ENCODE measurements around the gene THADA. TPM values are rescaled to one million over a fixed set of nuclear protein-coding genes. Genes with fewer than 3 reads are reported as not detected.
"Not testable (repeated sequence)": the region's sequence is repeated elsewhere in the genome, so short reads cannot be mapped to it uniquely, and the experiment has no call there.

The THADA gene, protein sequence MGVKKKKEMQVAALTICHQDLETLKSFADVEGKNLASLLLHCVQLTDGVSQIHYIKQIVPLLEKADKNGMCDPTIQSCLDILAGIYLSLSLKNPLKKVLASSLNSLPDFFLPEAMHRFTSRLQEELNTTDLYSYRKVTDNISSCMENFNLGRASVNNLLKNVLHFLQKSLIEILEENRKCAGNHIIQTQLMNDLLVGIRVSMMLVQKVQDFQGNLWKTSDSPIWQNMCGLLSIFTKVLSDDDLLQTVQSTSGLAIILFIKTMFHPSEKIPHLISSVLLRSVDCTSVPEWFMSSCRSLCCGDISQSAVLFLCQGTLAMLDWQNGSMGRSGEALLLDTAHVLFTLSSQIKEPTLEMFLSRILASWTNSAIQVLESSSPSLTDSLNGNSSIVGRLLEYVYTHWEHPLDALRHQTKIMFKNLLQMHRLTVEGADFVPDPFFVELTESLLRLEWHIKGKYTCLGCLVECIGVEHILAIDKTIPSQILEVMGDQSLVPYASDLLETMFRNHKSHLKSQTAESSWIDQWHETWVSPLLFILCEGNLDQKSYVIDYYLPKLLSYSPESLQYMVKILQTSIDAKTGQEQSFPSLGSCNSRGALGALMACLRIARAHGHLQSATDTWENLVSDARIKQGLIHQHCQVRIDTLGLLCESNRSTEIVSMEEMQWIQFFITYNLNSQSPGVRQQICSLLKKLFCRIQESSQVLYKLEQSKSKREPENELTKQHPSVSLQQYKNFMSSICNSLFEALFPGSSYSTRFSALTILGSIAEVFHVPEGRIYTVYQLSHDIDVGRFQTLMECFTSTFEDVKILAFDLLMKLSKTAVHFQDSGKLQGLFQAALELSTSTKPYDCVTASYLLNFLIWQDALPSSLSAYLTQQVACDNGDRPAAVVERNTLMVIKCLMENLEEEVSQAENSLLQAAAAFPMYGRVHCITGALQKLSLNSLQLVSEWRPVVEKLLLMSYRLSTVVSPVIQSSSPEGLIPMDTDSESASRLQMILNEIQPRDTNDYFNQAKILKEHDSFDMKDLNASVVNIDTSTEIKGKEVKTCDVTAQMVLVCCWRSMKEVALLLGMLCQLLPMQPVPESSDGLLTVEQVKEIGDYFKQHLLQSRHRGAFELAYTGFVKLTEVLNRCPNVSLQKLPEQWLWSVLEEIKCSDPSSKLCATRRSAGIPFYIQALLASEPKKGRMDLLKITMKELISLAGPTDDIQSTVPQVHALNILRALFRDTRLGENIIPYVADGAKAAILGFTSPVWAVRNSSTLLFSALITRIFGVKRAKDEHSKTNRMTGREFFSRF (N-terminal part only)
- polyA plus RNA-seq (2013, experiment 1 of 2) = 16.2 TPM
- polyA plus RNA-seq (2013, experiment 2 of 2) = 12.8 TPM

DNA sequence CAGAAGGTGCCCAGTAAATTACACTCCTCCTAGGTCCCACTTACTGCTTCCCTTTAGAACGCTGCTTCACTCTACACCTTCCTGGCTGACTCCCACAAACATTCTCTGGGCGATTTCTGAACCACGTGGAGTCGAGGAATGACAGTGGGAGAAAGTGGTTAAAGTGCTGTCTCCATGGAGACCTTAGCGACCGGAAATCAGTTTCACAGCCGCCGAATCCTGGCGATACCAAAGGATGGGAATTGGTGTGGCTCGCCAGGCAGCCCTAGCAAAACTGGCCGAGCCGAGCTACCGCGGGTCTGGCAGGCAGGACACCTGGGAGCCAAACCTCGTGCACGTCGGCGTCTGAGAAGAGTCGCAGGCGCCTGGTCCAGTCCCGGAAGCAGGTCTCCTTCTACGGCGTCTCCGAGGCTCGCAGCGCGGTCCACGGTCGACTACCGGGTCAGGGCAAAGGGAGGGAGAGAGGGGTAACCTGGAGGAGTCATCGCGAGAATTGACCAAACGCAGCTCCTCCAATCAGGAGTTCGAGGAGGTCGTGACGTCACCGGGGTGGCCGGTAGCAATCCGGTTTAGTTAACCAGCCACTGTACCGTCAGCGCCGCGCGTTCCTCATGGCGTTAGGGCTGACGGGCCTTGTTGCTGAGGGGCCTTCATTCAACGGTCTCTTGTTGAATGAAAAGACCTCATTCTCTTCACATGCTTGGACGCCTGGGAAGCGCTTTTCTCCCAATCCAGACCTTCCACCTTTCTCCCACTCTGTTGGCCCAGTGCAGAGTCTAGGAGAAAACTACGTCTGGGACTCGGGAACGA is at the start of gene THADA:
Gene THADA (minus strand): TSS at position 436 of the 810 bp plus-strand sequence. CDS start 3,646 bp downstream, outside the sequence.
- 0% methylated on average over 37 to 48 of the region's 52 CpGs for WGBS, 2 experiments (ENCODE audit: insufficient coverage in 2 of 2)
- peak within 1 kb of the TSS; percentile 96 for H3K27ac ChIP-seq (ENCODE audit: low read depth, low read length, severe bottlenecking)
- H3K4me3 ChIP-seq (ENCODE audit: extremely low read depth, insufficient read depth, low read length, poor library complexity, severe bottlenecking) = peak within 1 kb of the TSS; percentile 80
- H3K9me3 ChIP-seq (ENCODE audit: control insufficient read depth, low read length) = no peaks in the 10 kb centered on the region
- H3K36me3 ChIP-seq (ENCODE audit: control insufficient read depth, insufficient read depth, low read length) = peaks cover 3% of the 10 kb centered on the region
- H3K4me1 ChIP-seq (ENCODE audit: control insufficient read depth, insufficient read depth, low read length, poor library complexity, severe bottlenecking) = no peaks in the 10 kb centered on the region

DNA sequence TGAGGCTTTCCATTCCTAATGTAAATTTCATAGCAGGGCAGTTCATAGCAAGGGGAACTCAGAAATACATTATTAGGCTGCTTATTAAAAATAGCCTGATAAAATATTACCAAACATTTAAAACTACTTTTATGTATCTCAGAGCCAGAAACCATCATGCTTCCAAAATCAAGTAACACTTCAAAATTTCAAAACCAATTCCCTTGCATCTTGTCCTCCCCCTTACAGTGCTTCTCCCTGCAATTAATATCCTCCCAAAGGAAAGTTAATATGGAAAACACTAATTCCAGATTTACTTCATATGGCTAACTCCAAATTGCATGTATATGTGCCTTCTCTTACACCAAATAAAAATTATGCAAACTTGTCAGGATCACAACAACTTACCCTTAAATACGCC is 47.8 kb upstream of the THADA start:
- Histone ChIP-seq H3K4me3 (ENCODE audit: extremely low read depth, insufficient read depth, low read length, poor library complexity, severe bottlenecking) (no peak overlapping the region), H3K27ac (ENCODE audit: low read depth, low read length, severe bottlenecking) (no peak overlapping the region), H3K36me3 (ENCODE audit: control insufficient read depth, insufficient read depth, low read length) (no peaks in the 10 kb centered on the region), H3K4me1 (ENCODE audit: control insufficient read depth, insufficient read depth, low read length, poor library complexity, severe bottlenecking) (no peaks in the 10 kb centered on the region), H3K9me3 (ENCODE audit: control insufficient read depth, low read length) (no peaks in the 10 kb centered on the region)
- WGBS, 2 experiments (ENCODE audit: insufficient coverage in 2 of 2) = no CpG with 5 or more reads among the region's 1 CpG

DNA sequence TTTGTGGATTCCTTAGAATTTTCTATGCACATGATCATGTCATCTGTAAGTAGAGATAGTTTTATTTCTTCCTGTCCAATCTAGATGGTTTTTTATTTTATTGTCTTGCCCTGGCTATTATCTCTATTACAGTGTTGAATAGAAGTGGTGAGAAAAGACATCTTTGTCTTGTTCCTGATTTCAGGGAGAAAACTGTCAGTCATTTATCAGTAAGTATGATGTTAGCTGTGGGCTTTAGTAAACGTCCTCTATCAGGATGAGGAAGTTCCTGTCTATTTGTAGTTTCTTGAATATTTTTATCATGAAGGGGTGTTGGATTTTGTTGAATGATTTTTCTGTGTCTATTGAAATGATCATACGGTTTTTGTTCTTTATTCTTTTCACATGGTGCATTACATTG is 46.5 kb upstream of the THADA start:
- Histone ChIP-seq H3K9me3 (ENCODE audit: control insufficient read depth, low read length) (no peaks in the 10 kb centered on the region), H3K36me3 (ENCODE audit: control insufficient read depth, insufficient read depth, low read length) (no peaks in the 10 kb centered on the region), H3K4me1 (ENCODE audit: control insufficient read depth, insufficient read depth, low read length, poor library complexity, severe bottlenecking) (peaks cover 5% of the 10 kb centered on the region), H3K27ac (ENCODE audit: low read depth, low read length, severe bottlenecking) (no peak overlapping the region), H3K4me3 (ENCODE audit: extremely low read depth, insufficient read depth, low read length, poor library complexity, severe bottlenecking) (no peak overlapping the region)
- WGBS, 2 experiments (ENCODE audit: insufficient coverage in 2 of 2) = 83 to 90% methylated on average over 1 of the region's 2 CpGs

DNA sequence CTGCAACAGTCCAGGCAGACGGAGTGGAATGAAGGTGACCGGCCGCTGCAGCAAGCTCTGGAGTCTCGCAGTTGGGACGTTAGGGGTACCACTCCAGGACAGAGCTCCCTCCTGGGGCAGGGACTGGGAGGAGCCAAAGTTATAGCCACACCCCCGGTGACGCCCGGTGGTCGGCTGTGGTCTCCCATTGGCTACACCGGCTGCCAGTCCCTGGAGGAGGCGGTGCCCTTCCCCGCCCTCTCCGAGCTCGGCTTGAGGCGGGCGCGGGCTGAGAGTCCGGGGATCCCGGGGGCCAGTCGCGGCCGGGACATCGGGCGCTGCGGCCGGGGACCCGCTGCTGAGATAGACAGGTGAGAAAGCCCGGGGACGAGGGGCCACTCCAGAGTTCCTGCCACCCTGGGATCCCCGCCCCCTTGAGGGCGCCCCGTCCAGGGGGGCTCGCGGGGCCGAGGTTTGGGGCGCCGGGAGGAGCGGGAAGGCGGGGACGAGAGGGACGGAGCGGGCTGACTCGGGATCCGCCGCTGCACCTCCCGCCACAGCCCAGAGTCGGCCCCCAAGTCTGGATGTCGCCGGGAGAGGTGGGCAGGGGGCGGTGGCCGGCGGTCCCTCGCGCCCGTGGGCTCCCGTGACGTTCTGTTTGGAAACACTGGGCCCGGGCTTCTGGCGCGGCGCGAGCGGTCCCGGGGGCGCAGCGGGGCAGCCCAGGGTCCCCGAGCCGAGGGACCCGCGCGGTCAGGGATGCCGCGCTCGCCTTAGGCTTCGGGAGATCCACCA is 41.4 kb upstream of the THADA start, which contains the start of gene PLEKHH2:
Gene PLEKHH2 (plus strand): TSS at position 231 of the 774 bp plus-strand sequence. CDS start 7,414 bp downstream, outside the sequence.
- Histone ChIP-seq H3K4me1 (ENCODE audit: control insufficient read depth, insufficient read depth, low read length, poor library complexity, severe bottlenecking) (peaks cover 5% of the 10 kb centered on the region), H3K9me3 (ENCODE audit: control insufficient read depth, low read length) (no peaks in the 10 kb centered on the region), H3K4me3 (ENCODE audit: extremely low read depth, insufficient read depth, low read length, poor library complexity, severe bottlenecking) (peak within 1 kb of the TSS; percentile 71), H3K27ac (ENCODE audit: low read depth, low read length, severe bottlenecking) (no peak within 1 kb of the TSS), H3K36me3 (ENCODE audit: control insufficient read depth, insufficient read depth, low read length) (no peaks in the 10 kb centered on the region)
- WGBS, 2 experiments (ENCODE audit: insufficient coverage in 2 of 2) = 1 to 2% methylated on average over 53 to 57 of the region's 75 CpGs

DNA sequence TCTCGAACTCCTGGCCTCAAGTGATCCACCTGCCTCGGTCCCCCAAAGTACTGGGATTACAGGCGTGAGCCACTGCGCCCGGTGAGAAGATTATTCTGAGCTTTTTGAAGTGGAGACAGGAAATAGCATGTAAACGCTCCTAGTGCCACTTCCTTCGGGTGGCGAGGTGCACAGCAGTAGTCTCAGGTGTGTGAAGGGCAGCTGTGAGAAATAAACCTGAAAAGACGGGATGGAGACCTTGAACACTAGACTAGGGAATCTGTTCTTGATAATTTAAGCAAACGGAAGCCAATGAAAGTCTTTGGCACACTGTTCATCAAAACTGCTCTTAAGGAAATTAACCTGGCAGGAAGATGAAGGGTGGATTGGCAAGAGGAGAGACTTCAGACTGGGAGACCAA is 40.8 kb upstream of the THADA start:
- Histone ChIP-seq H3K4me3 (ENCODE audit: extremely low read depth, insufficient read depth, low read length, poor library complexity, severe bottlenecking) (peak overlapping the region; percentile 71), H3K9me3 (ENCODE audit: control insufficient read depth, low read length) (no peaks in the 10 kb centered on the region), H3K27ac (ENCODE audit: low read depth, low read length, severe bottlenecking) (no peak overlapping the region), H3K4me1 (ENCODE audit: control insufficient read depth, insufficient read depth, low read length, poor library complexity, severe bottlenecking) (peaks cover 5% of the 10 kb centered on the region), H3K36me3 (ENCODE audit: control insufficient read depth, insufficient read depth, low read length) (no peaks in the 10 kb centered on the region)
- 62 to 69% methylated on average over 5 to 9 of the region's 10 CpGs for WGBS, 2 experiments (ENCODE audit: insufficient coverage in 2 of 2)

DNA sequence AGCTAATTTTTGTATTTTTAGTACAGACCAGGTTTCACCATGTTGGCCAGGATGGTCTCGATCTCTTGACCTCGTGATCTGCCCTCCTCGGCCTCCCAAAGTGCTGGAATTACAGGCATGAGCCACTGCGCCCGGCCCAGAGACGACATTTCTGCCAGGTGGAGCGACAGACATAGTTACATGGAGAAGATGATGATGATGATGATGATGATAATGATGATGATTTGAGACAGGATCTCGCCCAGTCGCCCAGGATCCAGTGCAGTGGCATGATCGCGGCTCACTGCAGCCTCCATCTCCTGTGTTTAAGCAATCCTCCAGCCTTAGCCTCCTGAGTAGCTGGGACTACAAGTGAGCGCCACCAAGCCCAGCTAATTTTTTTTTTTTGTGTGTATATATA is 40.3 kb upstream of the THADA start:
- not testable (repeated sequence) for H3K27ac ChIP-seq (ENCODE audit: low read depth, low read length, severe bottlenecking); H3K4me3 ChIP-seq (ENCODE audit: extremely low read depth, insufficient read depth, low read length, poor library complexity, severe bottlenecking); H3K9me3 ChIP-seq (ENCODE audit: control insufficient read depth, low read length); H3K36me3 ChIP-seq (ENCODE audit: control insufficient read depth, insufficient read depth, low read length); H3K4me1 ChIP-seq (ENCODE audit: control insufficient read depth, insufficient read depth, low read length, poor library complexity, severe bottlenecking)
- 92 to 97% methylated on average over 7 to 9 of the region's 12 CpGs for WGBS, 2 experiments (ENCODE audit: insufficient coverage in 2 of 2)

DNA sequence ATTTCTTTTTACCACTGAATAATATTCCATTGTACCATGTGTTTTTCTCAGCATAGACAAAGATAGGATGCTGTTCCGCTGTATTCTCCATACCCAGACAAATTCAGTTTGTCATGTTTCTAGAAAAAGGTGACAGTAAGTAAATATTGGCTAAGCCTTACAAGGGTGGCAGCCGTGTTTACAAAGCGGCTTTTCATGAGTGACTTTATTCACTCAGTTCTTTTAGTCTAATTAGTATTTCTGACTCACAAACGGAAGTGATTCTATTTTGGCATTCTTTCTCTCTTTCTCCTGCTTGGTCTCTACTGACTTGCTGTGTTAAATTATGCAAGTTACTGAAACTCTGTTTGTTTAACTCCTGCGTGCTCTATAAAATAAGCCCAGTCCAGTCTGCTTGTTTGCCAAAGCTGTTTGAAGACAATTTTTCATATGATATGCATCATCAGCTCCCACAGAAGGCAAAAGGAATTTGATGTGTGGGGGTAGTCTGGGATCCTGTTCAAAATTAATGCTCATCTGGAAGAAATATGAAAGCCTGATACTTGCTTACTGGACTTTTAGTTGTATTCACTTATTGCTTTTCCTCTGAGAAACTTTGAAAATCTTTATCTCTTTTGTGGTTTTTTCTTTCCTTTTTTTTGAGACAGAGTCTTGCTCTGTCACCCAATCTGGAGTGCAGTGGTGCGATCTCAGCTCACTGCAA is 38.9 kb upstream of the THADA start:
- no peaks in the 10 kb centered on the region for H3K36me3 ChIP-seq (ENCODE audit: control insufficient read depth, insufficient read depth, low read length)
- no peak overlapping the region for H3K27ac ChIP-seq (ENCODE audit: low read depth, low read length, severe bottlenecking)
- peaks cover 5% of the 10 kb centered on the region for H3K4me1 ChIP-seq (ENCODE audit: control insufficient read depth, insufficient read depth, low read length, poor library complexity, severe bottlenecking)
- no peak overlapping the region for H3K4me3 ChIP-seq (ENCODE audit: extremely low read depth, insufficient read depth, low read length, poor library complexity, severe bottlenecking)
- no peaks in the 10 kb centered on the region for H3K9me3 ChIP-seq (ENCODE audit: control insufficient read depth, low read length)
- WGBS, 2 experiments (ENCODE audit: insufficient coverage in 2 of 2) = 74 to 94% methylated on average over 2 to 4 of the region's 6 CpGs

DNA sequence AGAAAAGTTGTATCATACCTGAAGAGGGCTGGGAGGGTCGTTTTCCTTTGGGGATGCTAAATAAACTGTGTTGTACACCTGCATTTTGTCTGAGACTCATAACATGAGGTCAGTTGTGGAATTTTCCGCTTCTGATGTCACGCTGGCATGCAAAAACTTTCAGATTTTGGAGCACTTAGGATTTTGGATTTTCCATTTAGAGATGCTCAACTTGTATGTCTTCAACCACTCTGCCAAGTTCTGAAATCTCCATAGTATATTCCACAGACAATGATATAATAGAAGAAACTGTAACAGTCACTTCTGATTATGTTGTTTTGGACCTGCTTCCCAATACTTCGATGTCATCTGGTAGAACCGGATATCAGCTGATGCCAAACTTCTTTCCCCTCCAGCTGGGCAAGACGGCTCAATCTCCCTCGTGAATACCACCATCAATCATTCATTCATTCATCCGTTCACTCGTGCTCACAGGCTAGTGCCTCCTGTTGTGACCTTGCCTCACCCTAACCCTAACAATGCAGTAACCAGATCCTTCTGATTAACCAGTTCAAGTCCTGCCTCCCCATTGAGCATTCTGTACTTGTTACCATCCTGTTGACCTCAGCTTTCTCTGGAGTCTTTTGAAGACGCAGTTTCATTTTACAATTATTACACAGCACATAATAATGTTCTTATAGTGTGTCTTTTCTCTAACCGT is 35.9 kb upstream of the THADA start:
- H3K36me3 ChIP-seq (ENCODE audit: control insufficient read depth, insufficient read depth, low read length) = no peaks in the 10 kb centered on the region
- 72 to 79% methylated on average over 8 to 9 of the region's 11 CpGs for WGBS, 2 experiments (ENCODE audit: insufficient coverage in 2 of 2)
- H3K4me1 ChIP-seq (ENCODE audit: control insufficient read depth, insufficient read depth, low read length, poor library complexity, severe bottlenecking) = no peaks in the 10 kb centered on the region
- H3K9me3 ChIP-seq (ENCODE audit: control insufficient read depth, low read length) = no peaks in the 10 kb centered on the region
- H3K4me3 ChIP-seq (ENCODE audit: extremely low read depth, insufficient read depth, low read length, poor library complexity, severe bottlenecking) = no peak overlapping the region
- H3K27ac ChIP-seq (ENCODE audit: low read depth, low read length, severe bottlenecking) = no peak overlapping the region
